ENCODE data around the gene LUM. TPM values are rescaled to one million over a fixed set of nuclear protein-coding genes. Genes with fewer than 3 reads are reported as not detected.

Gene LUM
- total RNA-seq, 1 donor from 2014 or later = not detected

- peaks cover 8% of the 10 kb centered on the region for H3K27me3 Mint-ChIP-seq
- H3K27ac Mint-ChIP-seq = no peak overlapping the region
- no peak for DNase-seq (ENCODE audit: low spot score, unreplicated experiment)
- H3K4me3 Mint-ChIP-seq (ENCODE audit: low read depth) = no peak overlapping the region
- H3K4me1 Mint-ChIP-seq (ENCODE audit: low read depth) = no peaks in the 10 kb centered on the region
- H3K36me3 Mint-ChIP-seq (ENCODE audit: insufficient read depth) = no peaks in the 10 kb centered on the region
- no peak for TF ChIP-seq CTCF (IDR thresholded peaks at IDR 0.05; ENCODE audit: unreplicated experiment)
- H3K9me3 Mint-ChIP-seq (ENCODE audit: low read depth) = no peaks in the 10 kb centered on the region
These were observed 32.8 kb upstream of the LUM start for GRCh38 chr12:91144053-91144452.

GRCh38 chr12:91143206-91143605, 31.9 kb upstream of the LUM start:
- TF ChIP-seq CTCF (IDR thresholded peaks at IDR 0.05; ENCODE audit: unreplicated experiment) = no peak
- Mint-ChIP-seq H3K9me3 (ENCODE audit: low read depth) (no peaks in the 10 kb centered on the region), H3K4me1 (ENCODE audit: low read depth) (peaks cover 7% of the 10 kb centered on the region), H3K4me3 (ENCODE audit: low read depth) (no peak overlapping the region), H3K27ac (no peak overlapping the region), H3K27me3 (peaks cover 8% of the 10 kb centered on the region), H3K36me3 (ENCODE audit: insufficient read depth) (no peaks in the 10 kb centered on the region)
- no peak for DNase-seq (ENCODE audit: low spot score, unreplicated experiment)

- DNase-seq (ENCODE audit: low spot score, unreplicated experiment) = no peak
- TF ChIP-seq CTCF (IDR thresholded peaks at IDR 0.05; ENCODE audit: unreplicated experiment) = no peak
- H3K4me1 Mint-ChIP-seq (ENCODE audit: low read depth) = peaks cover 7% of the 10 kb centered on the region
- no peaks in the 10 kb centered on the region for H3K9me3 Mint-ChIP-seq (ENCODE audit: low read depth)
- no peak overlapping the region for H3K27ac Mint-ChIP-seq
- peaks cover 8% of the 10 kb centered on the region for H3K27me3 Mint-ChIP-seq
- H3K36me3 Mint-ChIP-seq (ENCODE audit: insufficient read depth) = no peaks in the 10 kb centered on the region
- H3K4me3 Mint-ChIP-seq (ENCODE audit: low read depth) = no peak overlapping the region
These were observed 30.9 kb upstream of the LUM start for GRCh38 chr12:91142221-91142631.

GRCh38 chr12:91140026-91140931, 29.0 kb upstream of the LUM start:
- Mint-ChIP-seq H3K36me3 (ENCODE audit: insufficient read depth) (no peaks in the 10 kb centered on the region), H3K9me3 (ENCODE audit: low read depth) (peaks cover 2% of the 10 kb centered on the region), H3K27ac (no peak overlapping the region), H3K27me3 (peaks cover 8% of the 10 kb centered on the region), H3K4me3 (ENCODE audit: low read depth) (no peak overlapping the region), H3K4me1 (ENCODE audit: low read depth) (peaks cover 7% of the 10 kb centered on the region)
- no peak for TF ChIP-seq CTCF (IDR thresholded peaks at IDR 0.05; ENCODE audit: unreplicated experiment)
- no peak for DNase-seq (ENCODE audit: low spot score, unreplicated experiment)

- peaks cover 8% of the 10 kb centered on the region for H3K27me3 Mint-ChIP-seq
- H3K36me3 Mint-ChIP-seq (ENCODE audit: insufficient read depth) = no peaks in the 10 kb centered on the region
- H3K27ac Mint-ChIP-seq = no peak overlapping the region
- no peak for DNase-seq (ENCODE audit: low spot score, unreplicated experiment)
- no peak overlapping the region for H3K4me3 Mint-ChIP-seq (ENCODE audit: low read depth)
- peaks cover 4% of the 10 kb centered on the region for H3K9me3 Mint-ChIP-seq (ENCODE audit: low read depth)
- peaks cover 7% of the 10 kb centered on the region for H3K4me1 Mint-ChIP-seq (ENCODE audit: low read depth)
- no peak for TF ChIP-seq CTCF (IDR thresholded peaks at IDR 0.05; ENCODE audit: unreplicated experiment)
These were observed 28.0 kb upstream of the LUM start for GRCh38 chr12:91139286-91139685.

All from progenitor cell of endocrine pancreas (in vitro differentiated cells).